Measurements from ENCODE around the gene CDH5.

CDH5 gene

DNA sequence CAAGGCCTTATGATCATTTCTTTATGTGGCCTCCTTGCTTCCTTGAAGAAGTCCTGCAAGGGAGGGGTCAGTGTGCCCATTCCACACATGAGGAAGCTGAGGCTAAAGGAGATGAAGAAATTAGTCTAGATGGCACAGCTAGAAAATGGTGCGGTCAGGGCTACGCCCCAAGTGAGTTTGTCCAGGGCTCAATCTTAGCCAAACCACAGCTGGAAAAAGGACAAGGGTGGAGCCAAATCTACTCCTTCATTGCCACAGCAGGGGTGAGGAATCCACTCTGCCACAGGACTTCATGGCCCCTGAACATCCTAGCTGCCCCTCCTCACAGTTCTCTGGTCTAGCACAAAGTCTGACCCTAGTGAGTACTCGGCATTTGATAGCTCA, 76.8 kb downstream of the CDH5 start:
- Histone ChIP-seq H3K9me3 (ENCODE audit: low read length) (no peaks in the 10 kb centered on the region), H3K4me3 (ENCODE audit: low read depth, low read length, poor library complexity, severe bottlenecking) (no peak overlapping the region), H3K36me3 (ENCODE audit: insufficient read depth, low read length) (no peaks in the 10 kb centered on the region), H3K79me2 (ENCODE audit: insufficient read depth, low read length) (no peaks in the 10 kb centered on the region), H4K20me1 (ENCODE audit: insufficient read depth, low read length) (no peaks in the 10 kb centered on the region), H3K27ac (ENCODE audit: low read depth, low read length, poor library complexity, severe bottlenecking) (no peak overlapping the region), H3K27me3 (ENCODE audit: insufficient read depth, low read length) (no peaks in the 10 kb centered on the region), H3K4me2 (ENCODE audit: low read length) (no peak overlapping the region), H3K4me1 (ENCODE audit: insufficient read depth, low read length, severe bottlenecking) (no peaks in the 10 kb centered on the region), H3K9me2 (ENCODE audit: low read depth, low read length) (no peaks in the 10 kb centered on the region), H3K9ac (ENCODE audit: low read length) (no peak overlapping the region), H2AFZ (ENCODE audit: low read length) (no peak overlapping the region), H3F3A (ENCODE audit: insufficient read depth, low read length) (no peaks in the 10 kb centered on the region)
- TF ChIP-seq EZH2 (IDR thresholded peaks at IDR 0.05; ENCODE audit: borderline replicate concordance, low read length): no peak
- TF ChIP-seq, protein P1, sequence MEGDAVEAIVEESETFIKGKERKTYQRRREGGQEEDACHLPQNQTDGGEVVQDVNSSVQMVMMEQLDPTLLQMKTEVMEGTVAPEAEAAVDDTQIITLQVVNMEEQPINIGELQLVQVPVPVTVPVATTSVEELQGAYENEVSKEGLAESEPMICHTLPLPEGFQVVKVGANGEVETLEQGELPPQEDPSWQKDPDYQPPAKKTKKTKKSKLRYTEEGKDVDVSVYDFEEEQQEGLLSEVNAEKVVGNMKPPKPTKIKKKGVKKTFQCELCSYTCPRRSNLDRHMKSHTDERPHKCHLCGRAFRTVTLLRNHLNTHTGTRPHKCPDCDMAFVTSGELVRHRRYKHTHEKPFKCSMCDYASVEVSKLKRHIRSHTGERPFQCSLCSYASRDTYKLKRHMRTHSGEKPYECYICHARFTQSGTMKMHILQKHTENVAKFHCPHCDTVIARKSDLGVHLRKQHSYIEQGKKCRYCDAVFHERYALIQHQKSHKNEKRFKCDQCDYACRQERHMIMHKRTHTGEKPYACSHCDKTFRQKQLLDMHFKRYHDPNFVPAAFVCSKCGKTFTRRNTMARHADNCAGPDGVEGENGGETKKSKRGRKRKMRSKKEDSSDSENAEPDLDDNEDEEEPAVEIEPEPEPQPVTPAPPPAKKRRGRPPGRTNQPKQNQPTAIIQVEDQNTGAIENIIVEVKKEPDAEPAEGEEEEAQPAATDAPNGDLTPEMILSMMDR (IDR thresholded peaks at IDR 0.05; ENCODE audit: low read length): no peak

DNA sequence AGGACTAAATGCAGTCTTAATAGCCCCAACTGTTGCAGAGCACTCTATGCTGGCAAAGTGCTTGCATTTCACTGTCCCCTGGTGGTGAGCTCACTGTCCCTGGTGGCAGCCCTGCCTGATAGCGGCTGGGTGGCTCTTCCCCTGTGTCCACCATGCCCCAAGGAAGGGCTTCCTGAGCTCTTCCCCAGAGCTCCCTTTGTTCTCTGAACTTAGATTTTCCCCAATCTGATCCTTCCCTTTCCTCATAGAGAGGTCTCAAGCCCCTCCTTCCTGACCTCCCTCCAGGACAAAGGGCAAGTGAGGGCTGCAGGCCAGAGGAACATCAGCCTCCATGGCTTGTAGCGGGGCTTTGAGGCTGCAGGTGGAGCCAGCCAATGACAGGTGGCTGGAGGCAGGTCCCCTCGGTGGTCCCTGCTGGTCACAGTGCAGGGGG, 77.6 kb downstream of the CDH5 start:
- Histone ChIP-seq H4K20me1 (ENCODE audit: insufficient read depth, low read length) (no peaks in the 10 kb centered on the region), H3K4me1 (ENCODE audit: insufficient read depth, low read length, severe bottlenecking) (no peaks in the 10 kb centered on the region), H3K4me3 (ENCODE audit: low read depth, low read length, poor library complexity, severe bottlenecking) (no peak overlapping the region), H3K9ac (ENCODE audit: low read length) (no peak overlapping the region), H3K36me3 (ENCODE audit: insufficient read depth, low read length) (no peaks in the 10 kb centered on the region), H3K9me2 (ENCODE audit: low read depth, low read length) (no peaks in the 10 kb centered on the region), H2AFZ (ENCODE audit: low read length) (no peak overlapping the region), H3K9me3 (ENCODE audit: low read length) (no peaks in the 10 kb centered on the region), H3K27me3 (ENCODE audit: insufficient read depth, low read length) (no peaks in the 10 kb centered on the region), H3K79me2 (ENCODE audit: insufficient read depth, low read length) (no peaks in the 10 kb centered on the region), H3K4me2 (ENCODE audit: low read length) (no peak overlapping the region), H3F3A (ENCODE audit: insufficient read depth, low read length) (no peaks in the 10 kb centered on the region), H3K27ac (ENCODE audit: low read depth, low read length, poor library complexity, severe bottlenecking) (no peak overlapping the region)
- TF ChIP-seq, protein P1 (IDR thresholded peaks at IDR 0.05; ENCODE audit: low read length): no peak
- no peak for TF ChIP-seq EZH2 (IDR thresholded peaks at IDR 0.05; ENCODE audit: borderline replicate concordance, low read length)

DNA sequence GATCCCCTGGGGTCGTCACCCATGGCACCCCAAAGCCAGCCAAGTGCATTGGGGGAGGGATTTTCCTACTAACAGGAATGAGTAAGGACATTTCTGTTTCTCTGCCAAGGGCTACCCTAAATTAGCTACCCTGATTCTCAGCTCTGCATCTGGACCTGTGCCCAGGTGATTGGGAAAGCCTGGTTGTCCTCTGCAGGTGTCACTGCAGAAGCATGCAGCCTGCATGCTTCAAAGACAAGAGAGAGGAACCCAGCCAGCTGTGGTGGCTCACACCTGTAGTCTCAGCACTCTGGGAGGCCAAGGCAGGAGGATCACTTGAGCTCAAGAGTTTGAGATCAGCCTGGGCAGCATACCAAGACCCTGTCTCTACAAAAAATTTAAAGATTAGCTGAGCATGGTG, 80.2 kb downstream of the CDH5 start:
- Histone ChIP-seq H3K27me3 (ENCODE audit: insufficient read depth, low read length) (peaks cover 2% of the 10 kb centered on the region; the same call in 1 of the 2 replicates), H3K9me2 (ENCODE audit: low read depth, low read length) (no peaks in the 10 kb centered on the region)

More for the DNA sequence above, 80.2 kb downstream of the CDH5 start:
- Histone ChIP-seq H4K20me1 (ENCODE audit: insufficient read depth, low read length) (no peaks in the 10 kb centered on the region), H3K36me3 (ENCODE audit: insufficient read depth, low read length) (no peaks in the 10 kb centered on the region), H2AFZ (ENCODE audit: low read length) (no peak overlapping the region), H3K9me3 (ENCODE audit: low read length) (no peaks in the 10 kb centered on the region), H3K4me3 (ENCODE audit: low read depth, low read length, poor library complexity, severe bottlenecking) (no peak overlapping the region), H3K79me2 (ENCODE audit: insufficient read depth, low read length) (no peaks in the 10 kb centered on the region), H3K27ac (ENCODE audit: low read depth, low read length, poor library complexity, severe bottlenecking) (no peak overlapping the region), H3K4me2 (ENCODE audit: low read length) (no peak overlapping the region), H3F3A (ENCODE audit: insufficient read depth, low read length) (no peaks in the 10 kb centered on the region), H3K9ac (ENCODE audit: low read length) (no peak overlapping the region), H3K4me1 (ENCODE audit: insufficient read depth, low read length, severe bottlenecking) (no peaks in the 10 kb centered on the region)
- TF ChIP-seq, protein P1 (IDR thresholded peaks at IDR 0.05; ENCODE audit: low read length): no peak
- no peak for TF ChIP-seq EZH2 (IDR thresholded peaks at IDR 0.05; ENCODE audit: borderline replicate concordance, low read length)

Measured in OCI-LY1 (cell line).